ENCODE measurements around the gene ABHD16A. TPM values are rescaled to one million over a fixed set of nuclear protein-coding genes. Genes with fewer than 3 reads are reported as not detected.

ABHD16A gene
- total and polyA plus RNA-seq, 10 of the 15 experiments (the other 5 are each of a cell fraction or from before 2014, with no cell fraction given): 7.5 to 43.0 (median 32.9) TPM

GRCh38 chr6:31739639-31740396 lies 36.7 kb upstream of the ABHD16A start, which contains the start of gene MSH5 (continued):
- no peak for TF ChIP-seq ZNF592 (IDR thresholded peaks at IDR 0.05)
- TF ChIP-seq PBX3 (IDR thresholded peaks at IDR 0.05; ENCODE audit: insufficient replicate concordance, low read depth, low read length): peak; percentile 85
- peak; percentile 37 for TF ChIP-seq CBFB (IDR thresholded peaks at IDR 0.05; ENCODE audit: low read depth)
- TF ChIP-seq MTA2 (IDR thresholded peaks at IDR 0.05; ENCODE audit: low read depth): no peak
- no peak for TF ChIP-seq CBX3 (IDR thresholded peaks at IDR 0.05; ENCODE audit: borderline replicate concordance, low read depth)
- peak; percentile 60; the same call in 1 of the 2 replicates for TF ChIP-seq BACH1 (IDR thresholded peaks at IDR 0.05; ENCODE audit: borderline replicate concordance)
- no peak for TF ChIP-seq CBX5 (IDR thresholded peaks at IDR 0.05; ENCODE audit: low read depth)
- peak; percentile 51; the same call in 1 of the 2 replicates for TF ChIP-seq MLLT1 (IDR thresholded peaks at IDR 0.05)
- TF ChIP-seq RELB (IDR thresholded peaks at IDR 0.05; ENCODE audit: low read depth): peak; percentile 43; the same call in 1 of the 2 replicates
- no peak for TF ChIP-seq EZH2 (IDR thresholded peaks at IDR 0.05; ENCODE audit: borderline replicate concordance, control insufficient read depth, low read depth, low read length)
- no peak for TF ChIP-seq ZBTB4 (CRISPR knock-in tag; IDR thresholded peaks at IDR 0.05)
- TF ChIP-seq BCL11A (IDR thresholded peaks at IDR 0.05; ENCODE audit: low read depth, low read length): no peak
- TF ChIP-seq MAX (IDR thresholded peaks at IDR 0.05; ENCODE audit: low read depth, low read length): peak; percentile 91
